ENCODE results near the gene CD79A. TPM values are rescaled to one million over a fixed set of nuclear protein-coding genes. Genes with fewer than 3 reads are reported as not detected.

Gene CD79A
- total RNA-seq, 6 experiments from 2014 or later, result 0.18 to 0.71 (median 0.39) TPM; not detected in 2

- intact Hi-C loops (cut with DNase I), result no loop called here
- WGBS (ENCODE audit: insufficient coverage, low coverage, low lambda C conversion rate, missing lambda C conversion rate), result 11% methylated on average over 9 of the region's 80 CpGs
- DNase-seq, result peak; percentile 74 to 78 (median 76)
- H3K27ac ChIP-seq, result peak within 1 kb of the TSS; percentile 68 to 85 (median 76)
- H3K4me3 ChIP-seq, result peak within 1 kb of the TSS; percentile 62 to 94 (median 93)
- ATAC-seq, result peak; percentile 10 to 32 (median 22)
- no peaks in the 10 kb centered on the region for H3K36me3 ChIP-seq
- peaks cover 0 to 8% (median 2%) of the 10 kb centered on the region in 4 donors for H3K4me1 ChIP-seq
- no peaks in the 10 kb centered on the region for H3K27me3 ChIP-seq
- TF ChIP-seq POLR2A (IDR thresholded peaks at IDR 0.05), result peak; percentile 65
- TF ChIP-seq, protein P1, sequence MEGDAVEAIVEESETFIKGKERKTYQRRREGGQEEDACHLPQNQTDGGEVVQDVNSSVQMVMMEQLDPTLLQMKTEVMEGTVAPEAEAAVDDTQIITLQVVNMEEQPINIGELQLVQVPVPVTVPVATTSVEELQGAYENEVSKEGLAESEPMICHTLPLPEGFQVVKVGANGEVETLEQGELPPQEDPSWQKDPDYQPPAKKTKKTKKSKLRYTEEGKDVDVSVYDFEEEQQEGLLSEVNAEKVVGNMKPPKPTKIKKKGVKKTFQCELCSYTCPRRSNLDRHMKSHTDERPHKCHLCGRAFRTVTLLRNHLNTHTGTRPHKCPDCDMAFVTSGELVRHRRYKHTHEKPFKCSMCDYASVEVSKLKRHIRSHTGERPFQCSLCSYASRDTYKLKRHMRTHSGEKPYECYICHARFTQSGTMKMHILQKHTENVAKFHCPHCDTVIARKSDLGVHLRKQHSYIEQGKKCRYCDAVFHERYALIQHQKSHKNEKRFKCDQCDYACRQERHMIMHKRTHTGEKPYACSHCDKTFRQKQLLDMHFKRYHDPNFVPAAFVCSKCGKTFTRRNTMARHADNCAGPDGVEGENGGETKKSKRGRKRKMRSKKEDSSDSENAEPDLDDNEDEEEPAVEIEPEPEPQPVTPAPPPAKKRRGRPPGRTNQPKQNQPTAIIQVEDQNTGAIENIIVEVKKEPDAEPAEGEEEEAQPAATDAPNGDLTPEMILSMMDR (IDR thresholded peaks at IDR 0.05), result no peak
- H3K9me3 ChIP-seq, result no peaks in the 10 kb centered on the region
Observed at GRCh38 chr19:41882568-41883462, 5.7 kb downstream of the CD79A start, which contains the start of gene ARHGEF1. TSS of gene ARHGEF1 (plus strand) at chr19:41883184. CDS start at chr19:41888083, 4,899 bp downstream.

DNA sequence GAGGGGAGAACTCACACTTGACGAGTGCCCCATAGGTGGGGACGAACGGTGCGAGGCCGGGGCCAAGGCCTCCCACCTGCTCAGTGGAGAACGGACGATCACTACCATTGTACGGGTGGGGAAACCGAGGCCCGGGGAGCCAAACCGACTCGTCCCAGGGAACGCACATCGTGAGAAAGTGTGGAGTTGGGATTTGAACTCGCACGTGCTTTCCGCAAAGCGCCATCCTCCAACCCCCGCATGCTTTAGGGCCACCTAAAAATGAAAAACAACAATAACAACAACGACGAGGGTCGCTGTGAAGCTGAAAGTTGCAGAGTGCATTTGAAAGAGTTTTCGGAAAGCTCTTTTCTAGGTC lies 6.4 kb downstream of the CD79A start:
- 1% methylated on average over 23 of the region's 23 CpGs for WGBS (ENCODE audit: insufficient coverage, low coverage, low lambda C conversion rate, missing lambda C conversion rate)
- ATAC-seq, result no peak

GRCh38 chr19:41883821-41884733 lies 7.0 kb downstream of the CD79A start:
- DNase-seq, result peak; percentile 97 to 99 (median 97)
- H3K9me3 ChIP-seq, result no peaks in the 10 kb centered on the region
- intact Hi-C loops (cut with DNase I), result no loop called here
- H3K36me3 ChIP-seq, result peaks cover 0 to 3% (median 0%) of the 10 kb centered on the region in 4 donors
- H3K4me3 ChIP-seq, result peak overlapping the region; percentile 62 to 94 (median 93)
- TF ChIP-seq POLR2A (IDR thresholded peaks at IDR 0.05), result peak; percentile 88
- TF ChIP-seq, protein P1 (IDR thresholded peaks at IDR 0.05), result peak in 3 of 4 donors; percentile 9 to 41 (median 19)
- no peaks in the 10 kb centered on the region for H3K27me3 ChIP-seq
- WGBS (ENCODE audit: insufficient coverage, low coverage, low lambda C conversion rate, missing lambda C conversion rate), result under 1% methylated on average over 33 of the region's 66 CpGs
- H3K27ac ChIP-seq, result peak overlapping the region; percentile 68 to 85 (median 76)
- peak; percentile 94 to 97 (median 96) for ATAC-seq
- peaks cover 0 to 8% (median 2%) of the 10 kb centered on the region in 4 donors for H3K4me1 ChIP-seq

More for the DNA sequence above, 6.4 kb downstream of the CD79A start:
- Histone ChIP-seq H3K27ac (peak overlapping the region; percentile 68 to 85 (median 76)), H3K27me3 (no peaks in the 10 kb centered on the region), H3K9me3 (no peaks in the 10 kb centered on the region), H3K4me3 (peak overlapping the region; percentile 62 to 94 (median 93)), H3K4me1 (peaks cover 0 to 8% (median 2%) of the 10 kb centered on the region in 4 donors), H3K36me3 (no peaks in the 10 kb centered on the region)
- no peak for DNase-seq
- intact Hi-C loops (cut with DNase I), result no loop called here
- no peak for TF ChIP-seq POLR2A (IDR thresholded peaks at IDR 0.05)
- TF ChIP-seq, protein P1 (IDR thresholded peaks at IDR 0.05), result no peak

Data from right lobe of liver (tissue), 6 donors.